WERI-Rb-1 (cell line): ENCODE data around the gene MYD88.

Source experiments
- DNase-seq: peaks from one replicate; pipeline ENCODE4 v3.0.0-alpha.2; 2020
- H3K27ac ChIP-seq: fragments of 250-450 bp; sonication (Bioruptor Pico); 2 replicates; pipeline ENCODE4 v1.5.1; 2020; ENCODE audit warnings: mild to moderate bottlenecking, moderate library complexity
- H3K27me3 ChIP-seq: fragments of 250-450 bp; sonication (Bioruptor Pico); 2 replicates; pipeline ENCODE4 v1.5.1; 2021; ENCODE audit warnings: mild to moderate bottlenecking, low read depth, moderate library complexity; ENCODE audit not compliant: insufficient read depth, severe bottlenecking
- H3K36me3 ChIP-seq: fragments of 250-450 bp; sonication (Bioruptor Pico); 2 replicates; pipeline ENCODE4 v1.5.1; 2020; ENCODE audit warnings: mild to moderate bottlenecking, moderate library complexity
- H3K4me3 ChIP-seq: 2 replicates; pipeline ENCODE4 v1.5.1; 2011; ENCODE audit warnings: low read depth, mild to moderate bottlenecking, control low read depth, low read length
- H3K9me3 ChIP-seq: fragments of 250-450 bp; sonication (Bioruptor Pico); 2 replicates; pipeline ENCODE4 v1.5.1; 2021; ENCODE audit warnings: mild to moderate bottlenecking, moderate library complexity; ENCODE audit not compliant: severe bottlenecking
- CTCF ChIP-seq: IDR thresholded peaks from 2 replicates; pipeline ENCODE4 v1.5.1; 2011; ENCODE audit warnings: low read depth, mild to moderate bottlenecking, control low read depth, inconsistent platforms, low read length

The MYD88 gene

GRCh38 chr3:38141952-38142273 lies 3.5 kb downstream of the MYD88 start:
- H3K27ac ChIP-seq, result no peak overlapping the region
- H3K4me3 ChIP-seq, result no peak overlapping the region
- DNase-seq, result no peak
- peaks cover 2% of the 10 kb centered on the region for H3K27me3 ChIP-seq
- no peaks in the 10 kb centered on the region for H3K36me3 ChIP-seq
- TF ChIP-seq CTCF, result no peak
- no peaks in the 10 kb centered on the region for H3K9me3 ChIP-seq

GRCh38 chr3:38142959-38143358 lies 4.5 kb downstream of the MYD88 start:
- Histone ChIP-seq H3K9me3 (no peaks in the 10 kb centered on the region), H3K4me3 (no peak overlapping the region), H3K36me3 (no peaks in the 10 kb centered on the region), H3K27me3 (peaks cover 2% of the 10 kb centered on the region), H3K27ac (no peak overlapping the region)
- no peak for TF ChIP-seq CTCF
- no peak for DNase-seq

DNA sequence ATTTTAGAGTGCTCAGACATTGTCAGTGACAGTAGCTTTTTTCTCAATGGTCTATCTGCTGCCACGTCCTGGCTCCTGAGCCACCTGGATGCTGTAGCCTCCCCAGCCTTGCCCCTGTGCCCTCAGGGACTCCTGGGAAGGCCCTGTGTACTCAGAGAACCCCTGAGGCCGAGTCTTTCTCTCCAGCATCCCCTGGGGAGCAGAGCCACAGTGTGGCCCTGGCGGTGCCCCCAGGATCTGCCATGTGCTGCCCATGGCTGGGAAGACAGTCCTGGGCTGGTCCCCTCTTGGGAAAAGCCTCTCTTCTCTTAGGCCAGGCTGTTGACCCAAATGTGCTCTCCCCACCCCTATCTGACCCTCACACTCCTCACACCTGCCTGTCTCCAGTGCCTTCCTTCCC lies 5.0 kb downstream of the MYD88 start:
- no peak for TF ChIP-seq CTCF
- no peak for DNase-seq
- peaks cover 2% of the 10 kb centered on the region for H3K27me3 ChIP-seq
- H3K9me3 ChIP-seq, result no peaks in the 10 kb centered on the region
- no peaks in the 10 kb centered on the region for H3K36me3 ChIP-seq
- H3K4me3 ChIP-seq, result no peak overlapping the region
- no peak overlapping the region for H3K27ac ChIP-seq

GRCh38 chr3:38146504-38146903 lies 8.0 kb downstream of the MYD88 start:
- no peak for TF ChIP-seq CTCF
- no peaks in the 10 kb centered on the region for H3K36me3 ChIP-seq
- H3K27me3 ChIP-seq, result peaks cover 2% of the 10 kb centered on the region
- no peak overlapping the region for H3K4me3 ChIP-seq
- no peak for DNase-seq
- H3K9me3 ChIP-seq, result no peaks in the 10 kb centered on the region
- no peak overlapping the region for H3K27ac ChIP-seq

DNA sequence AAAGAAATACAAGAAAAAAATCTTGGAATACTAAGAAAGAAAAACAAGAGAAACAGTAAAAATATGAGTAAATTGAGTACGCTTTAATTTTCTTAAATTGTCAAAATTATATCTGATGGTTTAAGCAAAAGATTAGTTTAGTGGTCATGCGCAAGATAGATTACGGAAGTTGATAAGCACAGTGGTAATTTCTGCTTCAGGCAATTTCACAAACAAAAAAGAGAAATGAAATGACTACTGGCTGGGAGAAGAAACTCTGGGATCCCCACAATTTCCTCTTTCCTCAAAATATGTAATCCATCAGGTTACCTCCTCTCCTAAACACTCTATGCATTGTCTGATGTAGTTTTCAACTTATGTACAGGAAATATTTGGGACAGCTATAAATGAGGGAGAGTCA lies 9.0 kb downstream of the MYD88 start:
- Histone ChIP-seq H3K36me3 (no peaks in the 10 kb centered on the region), H3K4me3 (no peak overlapping the region), H3K9me3 (no peaks in the 10 kb centered on the region), H3K27ac (no peak overlapping the region), H3K27me3 (peaks cover 2% of the 10 kb centered on the region)
- no peak for DNase-seq
- no peak for TF ChIP-seq CTCF

- H3K27me3 ChIP-seq, result no peaks in the 10 kb centered on the region
- no peak overlapping the region for H3K4me3 ChIP-seq
- no peaks in the 10 kb centered on the region for H3K36me3 ChIP-seq
- H3K27ac ChIP-seq, result no peak overlapping the region
- H3K9me3 ChIP-seq, result no peaks in the 10 kb centered on the region
- no peak for TF ChIP-seq CTCF
- no peak for DNase-seq
These were observed 9.9 kb downstream of the MYD88 start for GRCh38 chr3:38148311-38148882.
